HG02840 (cell line): ENCODE results near the gene RBM18.

Experiments used
- ATAC-seq: cut with Tn5 transposase; IDR thresholded peaks from one replicate; pipeline ENCODE4 v1.9.1; 2021; ENCODE audit warnings: mild to moderate bottlenecking, moderate library complexity, moderate number of reproducible peaks; ENCODE audit not compliant: unreplicated experiment, low FRiP score

Gene RBM18

DNA sequence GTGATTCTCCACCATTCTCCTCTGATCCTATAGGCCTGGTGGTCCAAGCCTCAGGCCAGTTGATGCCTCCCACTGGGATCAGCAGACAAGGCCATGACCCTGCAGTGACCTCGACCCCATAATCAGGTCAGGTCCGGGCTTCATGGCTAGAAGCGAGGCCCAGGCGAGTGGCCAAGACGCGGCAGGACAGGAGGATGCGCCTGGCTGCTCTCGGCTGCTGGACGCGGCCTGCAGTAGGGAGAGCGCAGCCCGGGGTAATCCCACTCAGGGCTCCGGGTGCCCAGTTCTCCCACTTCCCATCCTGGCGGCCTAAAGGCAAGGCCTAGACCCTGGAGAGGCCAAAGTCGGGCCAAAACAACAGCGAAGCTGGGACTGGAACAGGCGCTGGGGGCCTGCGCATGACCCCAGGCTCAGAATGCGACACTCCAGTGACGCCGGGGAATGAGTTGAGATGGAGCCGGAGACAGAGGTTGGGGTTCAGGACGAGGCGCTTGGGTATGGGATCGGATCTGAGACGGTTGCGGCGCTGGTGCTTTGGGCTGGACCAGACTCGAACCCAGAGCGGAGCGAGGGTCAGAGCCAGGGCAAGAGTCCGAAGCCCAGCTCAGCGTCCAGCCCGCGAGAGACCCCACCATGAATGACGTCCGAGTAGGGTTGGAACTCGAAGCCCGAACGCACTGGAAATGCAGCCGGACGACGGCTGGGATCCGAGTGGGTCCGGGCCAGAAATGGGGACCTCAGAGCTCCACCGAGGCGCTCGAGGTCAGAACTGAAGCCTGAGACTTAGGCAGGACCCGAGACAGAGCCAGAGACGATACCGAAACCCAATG, 39.1 kb downstream of the RBM18 start:
- no peak for ATAC-seq

DNA sequence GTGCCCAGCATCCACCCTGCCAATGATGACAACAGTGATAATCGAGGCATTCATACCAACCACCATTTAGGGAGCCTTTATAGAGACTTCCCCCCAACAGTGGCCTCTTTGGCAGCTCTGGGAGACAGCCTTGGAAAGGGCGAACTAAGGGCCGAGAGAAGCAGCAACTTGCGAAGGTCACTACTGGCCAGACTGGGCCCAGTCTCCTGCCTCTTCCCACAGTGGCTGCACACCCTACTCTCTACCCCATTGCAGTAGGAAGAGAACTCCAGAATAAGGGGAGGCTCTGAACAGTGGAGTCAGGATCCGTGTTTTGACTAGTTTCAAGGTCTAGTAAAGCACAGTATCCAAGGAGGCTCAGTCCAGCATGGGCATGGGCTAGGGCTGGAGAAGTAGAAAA, 41.2 kb downstream of the RBM18 start:
- ATAC-seq = no peak

DNA sequence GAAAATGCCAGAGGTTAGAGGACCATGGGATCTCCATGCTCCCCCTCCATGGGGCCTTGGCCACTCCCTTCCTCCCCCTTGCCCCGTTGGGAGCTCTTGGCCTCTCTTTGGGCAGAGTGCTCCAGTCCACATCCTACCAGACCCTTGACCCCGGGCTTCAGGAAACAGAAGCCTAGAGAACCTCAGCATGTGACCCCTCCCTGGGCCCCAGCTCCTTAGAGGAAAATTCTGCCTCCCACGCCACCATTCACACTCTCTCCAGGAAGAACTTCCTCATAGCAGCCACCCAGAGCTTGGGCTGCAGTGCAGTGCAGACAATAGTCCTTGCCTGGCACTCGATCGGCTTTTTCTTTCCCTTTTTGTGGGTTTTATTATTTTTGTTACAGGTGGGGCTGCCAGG, 41.8 kb downstream of the RBM18 start:
- no peak for ATAC-seq

DNA sequence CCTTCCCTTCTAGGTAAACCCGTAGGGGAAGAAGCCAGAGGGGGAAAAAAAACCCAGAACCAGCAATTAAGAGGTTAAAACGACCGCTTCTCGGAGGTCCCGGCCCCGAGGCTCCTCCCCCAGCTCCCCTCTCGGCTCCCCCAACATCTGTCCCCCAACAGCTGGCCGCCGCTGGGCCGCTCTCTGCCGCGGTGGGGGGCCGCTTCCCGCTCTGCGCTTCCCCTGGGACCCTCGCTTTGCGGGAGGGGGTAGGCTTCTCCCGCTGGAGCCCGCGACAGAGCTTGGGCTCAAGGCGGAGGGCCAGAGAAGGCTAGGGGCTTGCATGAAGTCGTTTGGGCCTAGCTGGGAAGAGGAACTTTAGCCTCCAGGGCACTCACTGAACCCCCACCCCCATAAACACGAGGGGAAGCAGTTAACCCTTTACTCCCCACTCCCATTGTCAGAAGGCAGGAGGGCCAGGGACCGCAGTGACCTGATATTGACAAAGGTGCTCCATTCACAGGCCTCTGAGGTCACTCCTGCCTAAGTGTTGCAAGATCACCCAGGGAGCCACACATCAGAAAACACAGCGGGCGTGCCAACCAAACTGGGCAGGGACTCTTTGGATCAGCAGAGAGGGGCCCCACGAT, 43.3 kb downstream of the RBM18 start:
- no peak for ATAC-seq

DNA sequence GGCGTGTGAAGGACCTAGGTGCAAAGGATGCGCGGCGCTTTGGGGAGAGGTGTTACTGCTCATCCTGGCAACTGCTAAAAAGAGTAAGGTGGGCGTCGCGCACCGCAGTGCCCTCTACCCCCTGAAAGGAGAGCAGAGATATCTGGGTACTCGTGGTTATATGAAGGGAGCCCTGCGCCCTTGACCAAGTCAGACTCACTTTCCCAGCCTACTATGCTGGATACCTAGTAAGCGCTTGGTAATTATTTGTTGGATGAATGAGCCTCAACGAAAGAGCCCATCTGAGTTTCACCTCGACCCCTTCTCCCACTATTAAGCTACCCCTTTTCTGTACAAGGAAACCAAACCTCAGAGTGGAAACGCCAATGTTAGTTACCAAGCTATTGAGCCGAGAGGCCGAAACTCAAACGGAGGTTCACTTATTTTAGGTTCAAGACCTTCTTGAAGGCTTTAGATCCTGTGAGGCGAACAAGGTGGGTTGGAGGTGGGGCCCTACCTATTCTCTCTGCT, 43.9 kb downstream of the RBM18 start:
- no peak for ATAC-seq

DNA sequence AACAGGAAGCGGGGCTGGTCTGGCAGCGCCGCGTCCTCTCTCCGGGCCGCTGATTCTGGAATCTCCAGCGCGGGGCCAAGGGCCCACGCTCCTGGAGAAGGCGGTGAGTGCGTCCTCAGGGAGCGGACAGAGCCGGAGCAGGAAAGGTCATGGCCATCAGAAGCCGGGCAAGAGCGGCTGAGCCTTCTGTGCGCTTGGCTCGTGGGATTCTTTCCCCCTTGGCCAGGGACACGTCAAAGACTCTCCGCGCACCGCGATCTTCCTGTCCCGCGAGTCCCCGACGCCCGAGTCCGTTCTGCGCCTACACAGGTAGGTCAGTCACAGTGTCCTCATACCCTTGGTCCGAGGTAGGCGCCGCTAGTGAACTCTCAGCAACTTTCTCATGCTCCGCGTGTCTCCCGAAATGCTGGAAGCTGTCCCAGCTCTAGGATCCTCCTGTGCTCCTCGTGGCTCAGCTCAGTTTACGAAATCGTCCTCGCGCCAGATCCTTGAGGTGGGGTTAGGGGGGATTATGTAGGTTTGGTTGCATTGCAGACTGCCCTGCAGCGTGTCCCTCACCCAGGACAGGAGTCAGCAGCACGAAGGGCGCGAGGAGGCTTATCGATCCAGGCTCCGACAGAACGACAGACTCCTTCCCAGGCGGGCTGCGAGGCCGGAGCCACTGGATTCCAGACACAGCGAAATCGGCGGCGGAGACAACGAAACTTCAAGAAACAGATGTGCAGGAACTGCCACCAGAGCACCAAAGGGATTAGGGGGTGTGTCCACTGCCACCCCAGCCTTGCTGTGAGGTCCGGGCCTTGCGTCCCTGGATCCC, 44.6 kb downstream of the RBM18 start:
- ATAC-seq = no peak

DNA sequence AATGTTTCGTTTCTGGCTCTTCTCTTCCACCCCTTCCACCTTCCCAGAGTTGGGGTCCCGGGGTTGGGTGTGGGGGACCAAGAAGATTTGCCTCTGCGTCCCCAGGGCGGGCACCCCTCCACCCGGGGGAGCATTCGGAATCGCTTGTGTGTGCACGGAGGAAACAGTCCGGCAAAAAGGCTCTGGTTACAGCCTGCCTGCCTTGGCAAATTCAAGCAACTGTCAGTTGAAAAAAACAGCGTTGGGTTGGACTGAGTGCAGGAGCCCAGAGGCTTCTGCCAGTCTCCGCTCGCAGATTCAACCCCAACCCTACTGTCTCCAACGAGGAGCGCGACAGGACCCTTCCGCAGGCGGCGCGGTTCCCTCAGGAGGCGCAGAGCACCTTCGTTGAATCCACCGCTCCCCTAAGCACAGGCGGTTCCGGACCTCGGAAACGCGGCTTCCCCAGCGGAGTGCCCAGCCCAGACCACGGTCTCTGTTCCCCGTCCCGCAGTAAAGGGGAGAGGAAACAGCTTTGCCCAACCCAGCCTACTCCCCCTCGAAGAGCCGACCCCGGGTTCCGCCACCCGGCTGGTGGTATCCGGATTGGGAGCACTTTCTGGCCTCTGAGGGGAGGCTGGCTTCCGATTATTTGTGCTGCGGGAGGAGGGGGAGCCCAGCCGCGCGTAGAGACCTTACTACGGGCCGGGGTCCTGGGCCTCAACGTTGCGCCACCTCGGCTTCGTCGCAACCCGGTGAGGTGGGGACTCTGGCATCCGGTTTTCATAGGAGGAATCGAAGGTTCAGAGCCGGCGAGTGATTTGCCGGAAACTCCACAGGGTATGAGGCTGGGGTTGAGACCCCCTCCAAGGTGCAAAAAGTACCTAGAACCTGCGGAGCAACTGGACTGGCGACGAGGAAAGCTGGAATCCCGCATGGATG, 45.4 kb downstream of the RBM18 start:
- no peak for ATAC-seq

DNA sequence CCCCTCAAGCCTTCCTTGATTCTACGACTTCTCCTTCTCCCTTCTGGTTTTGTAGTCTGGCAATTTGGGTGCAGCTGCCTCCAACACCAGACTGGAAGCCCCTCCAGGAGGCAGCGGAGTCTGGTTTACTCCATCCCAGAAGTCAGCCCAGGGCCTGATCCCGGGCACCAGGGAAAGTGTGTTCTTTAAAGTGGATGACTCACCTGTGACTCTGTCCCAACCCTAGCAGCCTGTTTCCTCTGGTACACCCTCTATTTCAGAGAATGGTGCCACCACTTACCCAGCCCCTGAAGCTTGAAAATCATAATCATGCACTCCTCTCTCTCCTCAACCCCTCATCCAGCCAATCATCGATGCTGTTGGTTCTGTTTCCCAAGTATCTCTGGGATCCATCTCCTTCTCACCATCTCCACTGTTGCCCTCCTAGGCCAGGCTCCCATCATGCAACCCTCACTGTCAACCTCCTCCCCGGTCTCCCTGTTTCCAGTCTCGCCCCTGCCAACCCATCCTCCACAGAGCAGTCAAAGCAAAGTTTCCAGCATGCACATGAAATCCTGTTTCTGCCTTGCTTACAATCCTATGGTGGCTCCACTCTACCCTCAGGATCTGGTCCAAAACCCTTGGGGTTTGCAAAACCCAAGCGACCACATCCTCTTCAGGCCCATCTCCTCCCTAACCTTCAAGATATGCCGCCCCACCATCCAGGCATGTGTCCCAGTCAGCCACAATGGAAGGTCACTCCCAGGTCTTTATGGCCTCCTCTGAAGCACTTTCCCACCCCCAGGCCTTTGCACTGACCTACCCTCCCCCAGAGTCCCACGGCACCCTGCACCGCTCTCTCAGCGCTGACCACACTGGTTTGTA, 46.3 kb downstream of the RBM18 start:
- ATAC-seq = no peak

DNA sequence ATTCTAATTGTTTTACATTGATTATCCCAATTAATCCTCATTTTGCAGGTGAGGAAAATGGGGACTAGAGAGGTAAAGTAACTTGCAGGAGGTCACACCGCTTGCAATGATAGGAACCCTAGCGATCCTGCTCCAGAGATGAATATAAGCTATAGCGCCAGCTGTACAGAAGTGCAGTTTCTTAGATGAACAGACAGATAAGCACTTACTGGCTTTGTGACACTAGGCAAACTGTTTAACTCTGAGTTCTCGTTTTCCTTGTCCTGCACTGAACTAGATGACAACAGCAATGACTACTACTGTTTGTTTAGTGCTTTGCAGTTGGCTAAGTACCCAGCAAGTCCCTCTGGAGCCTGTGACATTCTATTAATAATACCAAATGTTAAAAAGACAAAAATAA, 47.0 kb downstream of the RBM18 start:
- ATAC-seq = no peak

DNA sequence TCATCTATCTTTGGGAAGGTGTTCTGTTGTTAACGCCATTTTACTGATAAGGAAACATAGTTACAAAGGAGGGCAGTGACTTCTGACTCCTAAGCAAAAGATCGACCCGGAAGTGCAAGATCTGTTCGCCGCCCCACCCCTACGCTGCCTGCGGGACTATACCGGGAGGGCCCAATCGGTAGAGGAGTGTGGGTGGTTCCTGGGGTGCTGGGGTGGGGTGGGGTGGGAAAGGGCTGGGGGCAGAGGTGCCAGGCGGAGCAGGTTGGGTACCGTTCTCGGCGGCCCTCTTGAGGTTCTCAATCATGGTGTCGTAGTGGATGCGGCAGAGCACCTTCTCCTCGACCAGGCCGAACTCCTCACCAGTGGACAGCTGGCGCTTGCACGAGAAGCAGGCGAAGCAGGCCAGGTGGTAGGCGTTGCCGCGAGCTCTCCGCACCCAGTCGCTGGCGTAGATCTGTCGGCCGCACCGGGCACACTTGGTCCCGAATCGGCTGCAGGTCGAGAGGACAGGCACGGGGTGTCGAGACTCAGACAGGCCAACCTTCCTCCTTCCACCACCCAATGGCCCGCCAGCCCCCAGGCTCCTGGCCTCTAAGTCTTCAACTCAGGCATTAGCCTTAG, 47.7 kb downstream of the RBM18 start:
- no peak for ATAC-seq

DNA sequence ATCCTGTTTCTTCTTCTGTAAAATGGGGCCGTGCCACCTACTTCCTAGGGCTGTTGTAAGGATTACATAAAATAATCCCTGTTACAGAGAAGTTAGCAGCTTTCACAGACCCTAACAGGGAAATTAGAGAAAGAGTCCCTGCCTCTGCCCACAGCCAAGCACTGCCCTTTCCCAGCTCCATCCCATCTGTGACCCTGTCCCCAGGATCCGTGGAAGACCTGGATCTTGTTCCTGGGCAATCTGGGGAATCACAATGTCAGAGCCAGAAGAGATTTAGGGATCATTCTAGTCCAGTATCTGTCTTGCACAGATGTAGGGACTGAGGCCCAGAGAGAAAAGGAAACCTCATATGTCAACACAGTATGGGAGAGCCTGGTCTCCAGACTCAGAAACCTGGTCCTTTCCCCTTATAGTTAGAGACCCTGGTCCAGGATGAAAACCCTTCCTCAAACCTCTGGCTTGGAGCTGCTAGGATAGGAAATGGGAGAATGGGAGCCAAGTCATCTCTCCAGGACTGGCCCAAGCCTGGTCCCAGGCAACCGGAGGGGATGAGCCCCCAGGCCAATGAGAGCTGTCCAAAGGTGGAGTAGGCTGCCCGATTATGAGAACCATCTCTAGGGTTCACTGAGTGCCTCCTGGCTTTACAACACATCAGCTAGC, 48.4 kb downstream of the RBM18 start:
- no peak for ATAC-seq

DNA sequence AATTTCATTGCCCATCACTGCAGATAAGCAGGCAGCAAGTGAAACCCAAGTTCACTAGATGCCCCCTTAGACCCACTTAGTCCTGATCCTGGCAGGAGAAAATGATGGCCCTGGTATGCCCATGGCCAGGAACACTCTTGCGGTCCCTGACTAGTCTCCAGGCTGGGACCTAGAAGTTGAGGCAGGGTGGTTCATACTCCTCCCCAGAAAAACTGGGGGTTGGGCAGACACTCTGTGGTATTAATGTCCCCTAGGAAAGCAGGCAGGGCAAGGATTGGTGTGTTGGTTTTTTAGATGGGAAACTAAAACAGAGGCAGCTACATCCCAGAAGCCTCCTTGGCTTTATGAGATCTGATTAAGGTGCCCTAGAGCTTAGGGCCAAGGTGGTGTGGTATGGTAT, 49.0 kb downstream of the RBM18 start:
- no peak for ATAC-seq

DNA sequence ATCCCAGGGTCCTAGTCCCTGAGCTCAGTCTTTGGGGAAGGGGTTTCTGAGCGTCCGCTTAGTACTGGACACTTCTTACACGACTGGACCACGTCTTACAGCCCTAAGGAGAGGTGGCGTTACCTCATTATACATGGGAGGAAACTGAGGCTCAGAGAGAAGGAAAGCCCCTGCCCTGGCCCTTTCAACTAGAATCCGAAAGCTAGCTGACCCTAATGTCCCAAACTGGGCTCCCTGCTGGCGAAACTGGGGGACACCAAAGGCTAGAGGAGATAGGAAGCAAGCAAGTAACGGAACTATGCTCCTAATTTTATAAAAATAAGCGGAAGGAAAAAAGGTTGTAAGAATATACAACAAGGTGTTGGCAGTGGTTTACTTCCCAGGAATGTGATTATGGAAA, 50.1 kb downstream of the RBM18 start:
- ATAC-seq = no peak

DNA sequence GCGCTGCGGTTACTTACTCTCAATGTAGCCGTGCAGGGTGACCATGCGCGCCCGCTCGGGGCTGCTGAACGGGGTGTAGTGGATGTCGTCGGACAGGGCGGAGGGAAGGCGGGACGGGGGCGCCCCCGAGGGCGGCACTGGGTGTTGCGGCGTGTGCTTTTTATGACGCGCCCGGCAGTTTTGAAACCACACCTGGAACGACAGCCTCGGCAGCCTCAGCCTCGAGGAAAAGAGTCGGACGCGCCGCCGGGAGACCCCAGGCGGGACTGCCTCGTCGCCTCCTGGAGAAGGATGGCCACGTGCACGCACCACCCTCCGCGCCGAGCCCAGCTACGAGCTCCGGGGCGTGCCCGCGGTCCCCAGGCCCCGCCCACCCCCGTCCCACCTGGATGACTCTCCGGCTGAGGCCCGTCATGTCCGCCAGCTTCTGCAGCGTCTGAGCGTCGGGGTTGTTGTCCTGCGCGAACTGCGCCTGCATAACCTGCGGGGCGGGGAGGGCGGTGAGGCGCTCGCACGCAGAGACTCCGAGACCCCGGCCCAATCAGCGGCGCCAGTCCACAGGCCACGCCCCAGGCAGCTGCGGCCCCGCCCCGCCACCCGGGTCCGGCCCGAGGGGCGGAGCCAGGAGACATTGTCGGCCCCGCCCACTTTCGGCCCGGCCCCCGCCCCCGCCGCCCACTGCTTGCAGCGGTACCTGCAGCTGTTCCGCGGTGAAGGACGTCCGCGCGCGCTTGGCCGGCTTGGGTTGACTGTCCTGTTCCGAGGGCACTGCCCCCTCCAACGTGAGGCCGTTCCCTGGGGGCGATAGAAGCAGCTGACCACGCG, 50.8 kb downstream of the RBM18 start:
- no peak for ATAC-seq

DNA sequence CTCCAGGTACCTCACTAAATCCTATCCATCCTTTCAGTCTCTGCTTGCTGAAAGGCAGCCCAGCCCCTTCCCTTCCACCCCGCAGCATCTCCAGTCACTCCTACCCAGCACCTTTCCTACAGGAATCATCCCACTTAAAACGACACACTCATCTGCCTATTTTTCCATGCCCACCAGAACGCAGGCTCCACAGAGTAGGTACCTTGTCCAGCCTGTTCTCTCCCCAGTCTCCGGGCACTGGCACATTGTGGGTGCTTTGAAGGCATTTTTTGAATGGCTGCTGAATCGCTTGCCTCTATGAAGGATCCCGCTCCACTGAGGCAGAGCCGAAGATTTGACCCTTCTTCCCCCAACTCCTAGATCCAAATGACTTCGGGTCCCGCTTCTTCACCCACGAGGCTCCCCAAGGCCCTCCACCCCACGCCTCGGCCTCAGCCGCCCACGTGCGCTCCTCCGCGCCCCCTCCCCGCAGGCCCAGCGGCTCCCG, 51.5 kb downstream of the RBM18 start:
- no peak for ATAC-seq

DNA sequence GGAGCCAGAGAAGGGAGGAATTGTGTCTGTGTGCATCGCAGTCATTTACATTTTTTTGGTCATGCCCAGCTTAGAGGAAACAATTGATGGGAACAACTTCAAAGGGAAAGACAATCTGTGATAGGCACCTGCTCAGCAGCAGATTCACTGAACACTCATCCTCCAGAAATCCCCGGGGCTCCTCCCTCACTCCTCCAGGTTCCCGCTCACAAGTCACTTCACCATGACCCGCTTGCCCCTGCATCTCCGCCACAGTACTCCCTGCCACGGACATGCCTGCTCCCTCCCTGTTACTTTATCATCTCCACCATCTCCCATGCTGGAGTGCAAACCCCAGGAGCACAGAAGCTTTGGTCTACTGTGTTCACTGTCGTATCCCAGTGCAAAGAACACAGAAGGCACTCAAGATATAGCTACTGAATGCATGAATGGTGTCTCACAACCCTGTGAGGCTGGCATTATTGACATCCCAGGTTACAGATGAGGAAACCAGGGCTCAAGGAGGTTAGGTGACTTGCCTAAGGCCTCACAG, 52.1 kb downstream of the RBM18 start:
- no peak for ATAC-seq

DNA sequence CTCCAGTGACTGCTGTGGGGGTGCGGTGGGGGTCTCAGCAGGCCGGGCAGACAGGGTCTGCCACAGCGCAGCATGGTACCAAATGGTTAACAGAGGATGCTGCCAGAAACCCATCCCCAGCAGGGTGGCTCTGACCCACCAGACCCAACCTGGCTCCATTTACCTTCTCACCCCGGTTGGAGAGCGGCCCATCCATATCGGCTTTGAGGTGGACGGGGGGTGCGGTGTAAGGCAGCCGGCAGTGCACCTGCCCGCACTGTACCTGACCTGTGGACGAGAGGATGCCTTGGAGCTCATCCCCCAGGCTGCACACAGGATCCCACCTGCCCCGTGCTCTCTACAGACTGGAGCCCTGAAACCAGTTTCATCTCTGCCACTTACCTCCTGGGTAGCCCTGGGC, 55.2 kb downstream of the RBM18 start:
- no peak for ATAC-seq
